Gastrocnemius medialis (tissue), 4 donors: ENCODE measurements around the gene CAVIN2.

Experiments used
- CTCF ChIP-seq, 5 experiments: fragments of 450-650 bp in 3 of 5; fragments of 200-600 bp in 2 of 5; sonication (generic) in 2 of 5; IDR thresholded peaks in 4 of 5; conservative IDR thresholded peaks in 1 of 5; 1 replicate in 4 of 5; 2 replicates in 1 of 5; pipeline ENCODE4 v1.5.1; 2016 to 2019; ENCODE audit warnings: antibody characterized with exemption in 5 of 5, mild to moderate bottlenecking in 3 of 5, moderate library complexity in 3 of 5
- POLR2A ChIP-seq, 2 donors: fragments of 450-650 bp; IDR thresholded peaks; one replicate each; pipeline ENCODE4 v1.6.1; 2017; ENCODE audit warnings: antibody characterized with exemption in 2 of 2, mild to moderate bottlenecking in 2 of 2, moderate library complexity in 2 of 2

GRCh38 chr2:191848771-191849767 is 2.2 kb upstream of the CAVIN2 start:
- TF ChIP-seq CTCF (IDR thresholded peaks at IDR 0.05 in 4 of 5, conservative IDR thresholded peaks at IDR 0.05 in 1 of 5) (no peak), POLR2A (IDR thresholded peaks at IDR 0.05) (no peak)
